ENCODE data around the gene AMACR. TPM values are rescaled to one million over a fixed set of nuclear protein-coding genes. Genes with fewer than 3 reads are reported as not detected.

The AMACR gene
- total RNA-seq (8.3 and 8.7 TPM in 2 replicates), polyA plus RNA-seq (6.7 and 7.1 TPM in 2 replicates), polyA minus RNA-seq (5.3 and 6.1 TPM in 2 replicates), Bru-seq, nascent RNA (percentile 55 among the genes with signal in this experiment), BruChase-seq, experiment 1, labeled RNA remaining after a 6-hour chase (percentile 55 among the genes with signal in this experiment), BruChase-seq, experiment 2, labeled RNA remaining after a 2-hour chase (percentile 57 among the genes with signal in this experiment)
- 7.2 and 7.7 TPM in 2 replicates for polyA plus RNA-seq (2011; cell fraction: cytosol; rRNA removed)
- 3.7 and 4.0 TPM in 2 replicates for polyA plus RNA-seq (2011; cell fraction: nucleus; rRNA removed)
- 5.8 and 8.9 TPM in 2 replicates for polyA plus RNA-seq (2012)
- polyA minus RNA-seq (2011; cell fraction: cytosol; rRNA and poly(A)+ RNA removed): 7.9 TPM
- polyA minus RNA-seq (2011; cell fraction: nucleus; rRNA and poly(A)+ RNA removed): 2.1 and 2.6 TPM in 2 replicates
- long read RNA-seq, full-length matches to known transcripts: 19 of 24 reads
- long read RNA-seq, partial matches to known transcripts: 3 of 24 reads
- long read RNA-seq, other reads (novel, unspliced or antisense): 2 of 24 reads

GRCh38 chr5:34007621-34008600 lies at the start of gene AMACR:
Gene AMACR (minus strand): TSS chr5:34008050. CDS start chr5:34008019, 31 bp downstream.
- TF ChIP-seq FOS (IDR thresholded peaks at IDR 0.05; ENCODE audit: borderline replicate concordance, insufficient read depth, low read length): no peak
- TF ChIP-seq CTCF (IDR thresholded peaks at IDR 0.05; ENCODE audit: extremely low read depth in 1 of 2, insufficient read depth in 1 of 2, low read depth in 1 of 2, low read length in 2 of 2): peak in 1 of 2 donors; percentile 24
- TF ChIP-seq POLR2A (IDR thresholded peaks at IDR 0.05; ENCODE audit: low read depth, low read length): peak; percentile 98
- TF ChIP-seq EZH2 (IDR thresholded peaks at IDR 0.05; ENCODE audit: borderline replicate concordance, low read depth, low read length, severe bottlenecking): no peak
- TF ChIP-seq MYC (IDR thresholded peaks at IDR 0.05; ENCODE audit: low read depth, low read length): no peak
- no peak for TF ChIP-seq GATA2 (IDR thresholded peaks at IDR 0.05; ENCODE audit: insufficient read depth, insufficient read length, low read depth, low read length)
- TF ChIP-seq JUN (IDR thresholded peaks at IDR 0.05; ENCODE audit: borderline replicate concordance, insufficient read depth, insufficient read length, low read depth): no peak
- TF ChIP-seq POLR2AphosphoS5 (IDR thresholded peaks at IDR 0.05; ENCODE audit: insufficient read depth, low read depth, low read length): peak; percentile 95
- no peak for TF ChIP-seq MAX (IDR thresholded peaks at IDR 0.05; ENCODE audit: insufficient read depth, insufficient read length)
- H3K4me1 ChIP-seq (ENCODE audit: control insufficient read depth, extremely low read depth, insufficient read depth, low read length): peaks cover 14% of the 10 kb centered on the region
- no peaks in the 10 kb centered on the region for H3K27me3 ChIP-seq (ENCODE audit: control insufficient read depth in 2 of 2, insufficient read depth in 2 of 2, low read length in 2 of 2)
- DNase-seq (ENCODE audit: low read depth, low spot score) (peak; percentile 93), FAIRE-seq (peak; percentile 61)
- dilution Hi-C loops (cut with MboI; ENCODE audit: extremely low pct_ligation_motif_present, low sequenced_read_pairs): no loop called here
- H2AFZ ChIP-seq (ENCODE audit: low read depth, low read length): peak within 1 kb of the TSS; percentile 82
- H3K27ac ChIP-seq (ENCODE audit: insufficient read depth, low read depth, low read length): peak within 1 kb of the TSS; percentile 37
- no peaks in the 10 kb centered on the region for H4K20me1 ChIP-seq (replicated peaks; ENCODE audit: control insufficient read depth, extremely low read depth, insufficient read depth, low read length)
- ChIA-PET CTCF (interaction anchor here (1.4 to 2.0 kb wide), 3 partner anchors 11 to 73 kb away, joined by 4 to 10 read pairs (median 6); no protein-coding TSS in a partner anchor), POLR2A (interaction anchor here (1.5 kb wide), 1 partner anchor 11 kb away, joined by 5 read pairs; no protein-coding TSS in a partner anchor)
- no peaks in the 10 kb centered on the region for H3K9me3 ChIP-seq (replicated peaks; ENCODE audit: control insufficient read depth, insufficient read depth, low read length)
- no peaks in the 10 kb centered on the region for H3K79me2 ChIP-seq (ENCODE audit: control insufficient read depth, insufficient read depth, low read length)
- peak within 1 kb of the TSS; percentile 78 for H3K9ac ChIP-seq (replicated peaks; ENCODE audit: extremely low read depth, insufficient read depth, low read length)
- peak within 1 kb of the TSS; percentile 46 to 76 (median 62) for H3K4me3 ChIP-seq (replicated peaks in 1 of 3; ENCODE audit: insufficient read depth in 1 of 3, low read depth in 1 of 3, low read length in 3 of 3)
- no peaks in the 10 kb centered on the region for H3K9me1 ChIP-seq (replicated peaks; ENCODE audit: control insufficient read depth, extremely low read depth, insufficient read depth, low read length)
- intact Hi-C loops (cut with micrococcal nuclease): loop anchor here (2.0 kb wide), 2 partner anchors 35 to 923 kb away; partner anchors contain the start of gene C1QTNF3
- peaks cover 0 to under 1% of the 10 kb centered on the region in 2 experiments for H3K36me3 ChIP-seq (ENCODE audit: control insufficient read depth in 2 of 2, extremely low read depth in 1 of 2, insufficient read depth in 2 of 2, low read length in 2 of 2)
- H3K4me2 ChIP-seq (ENCODE audit: insufficient read depth, low read length): peak within 1 kb of the TSS; percentile 81
- no TSS peak for BruUV-seq (replicated peaks)
